SK-N-SH (cell line): ENCODE results near the gene STRADB. TPM values are rescaled to one million over a fixed set of nuclear protein-coding genes. Genes with fewer than 3 reads are reported as not detected.

Experiments used
- CTCF ChIA-PET: fragments of 300-600, 350-600 bp; formaldehyde crosslinking; extraction: SDS; loops from one replicate; lab custom pipeline; 2021; lab: Yijun Ruan, JAX
- POLR2A ChIA-PET: fragments of 350-600 bp; sonication (Branson Sonifier 250); formaldehyde crosslinking; extraction: SDS; loops from one replicate; lab custom pipeline; 2020; ENCODE audit warnings: antibody characterized with exemption, inconsistent platforms; lab: Yijun Ruan, JAX
- DNase-seq: peaks from one replicate; pipeline ENCODE4 v3.0.0; 2012
- H2AFZ ChIP-seq: fragments of 200-600 bp; sonication (generic); 2 replicates; pipeline ENCODE4 v1.8.1; 2016; ENCODE audit warnings: antibody characterized with exemption, mild to moderate bottlenecking, low read depth
- H3F3A ChIP-seq: fragments of 200-600 bp; sonication (generic); replicated peaks from 2 replicates; pipeline ENCODE3; 2016; ENCODE audit warnings: antibody characterized with exemption, mild to moderate bottlenecking; ENCODE audit not compliant: insufficient read depth
- H3K27ac ChIP-seq, 2 experiments: fragments of 200-500 bp in 1 of 2; fragments of 200-600 bp in 1 of 2; sonication (Bioruptor generic) in 1 of 2; sonication (generic), shearing (Covaris generic) in 1 of 2; 2 replicates each; pipeline versions ENCODE4 v1.5.1 to v1.6.1; 2014 to 2016; ENCODE audit warnings: low read depth in 2 of 2, inconsistent platforms in 1 of 2, low read length in 1 of 2, mild to moderate bottlenecking in 1 of 2, mixed read lengths in 1 of 2
- H3K27me3 ChIP-seq: fragments of 200-600 bp; sonication (generic), shearing (Covaris generic); 2 replicates; pipeline ENCODE4 v1.6.1; 2016; ENCODE audit warnings: mixed run types; ENCODE audit not compliant: insufficient read depth
- H3K36me3 ChIP-seq, 2 experiments: fragments of 200-500 bp in 1 of 2; fragments of 200-600 bp in 1 of 2; sonication (Bioruptor generic) in 1 of 2; sonication (generic) in 1 of 2; replicated peaks in 1 of 2; 2 replicates each; pipeline versions ENCODE3 to v1.5.1; 2014 to 2016; ENCODE audit warnings: low read length in 1 of 2, mild to moderate bottlenecking in 1 of 2; ENCODE audit not compliant: insufficient read depth in 2 of 2, control insufficient read depth in 1 of 2
- H3K4me1 ChIP-seq, 2 experiments: fragments of 200-500 bp in 1 of 2; fragments of 200-600 bp in 1 of 2; sonication (Bioruptor generic) in 1 of 2; sonication (generic), shearing (Covaris generic) in 1 of 2; 2 replicates each; pipeline versions ENCODE4 v1.5.1 to v1.6.1; 2014 to 2016; ENCODE audit warnings: low read depth in 1 of 2, low read length in 1 of 2, mixed run types in 1 of 2; ENCODE audit not compliant: insufficient read depth in 2 of 2, control insufficient read depth in 1 of 2
- H3K4me2 ChIP-seq: fragments of 200-600 bp; sonication (generic), shearing (Covaris generic); 2 replicates; pipeline ENCODE4 v1.6.1; 2017; ENCODE audit warnings: mixed run types
- H3K4me3 ChIP-seq, 2 experiments: fragments of 200-500 bp in 1 of 2; fragments of 200-600 bp in 1 of 2; sonication (Bioruptor generic) in 1 of 2; sonication (generic), shearing (Covaris generic) in 1 of 2; 2 replicates each; pipeline versions ENCODE4 v1.5.1 to v1.8.1; 2014 to 2016; ENCODE audit warnings: low read depth in 2 of 2, inconsistent platforms in 1 of 2, low read length in 1 of 2, mild to moderate bottlenecking in 1 of 2, mixed read lengths in 1 of 2, moderate library complexity in 1 of 2
- H3K79me2 ChIP-seq: fragments of 200-600 bp; sonication (generic); 2 replicates; pipeline ENCODE4 v1.8.1; 2017; ENCODE audit warnings: mild to moderate bottlenecking; ENCODE audit not compliant: insufficient read depth
- H3K9ac ChIP-seq: fragments of 200-600 bp; sonication (generic); 2 replicates; pipeline ENCODE4 v1.6.1; 2017; ENCODE audit warnings: mixed run types
- H3K9me2 ChIP-seq: fragments of 200-600 bp; sonication (generic); 2 replicates; pipeline ENCODE4 v1.6.1; 2017; ENCODE audit warnings: mixed run types
- H3K9me3 ChIP-seq: fragments of 200-600 bp; sonication (generic); 2 replicates; pipeline ENCODE4 v1.6.1; 2017; ENCODE audit warnings: mixed run types, mild to moderate bottlenecking, moderate library complexity
- H4K20me1 ChIP-seq: fragments of 200-600 bp; sonication (generic); 2 replicates; pipeline ENCODE4 v1.6.1; 2017; ENCODE audit warnings: mild to moderate bottlenecking, mixed run types; ENCODE audit not compliant: insufficient read depth
- CHD2 ChIP-seq: fragments of 150-350 bp; IDR thresholded peaks from 2 replicates; pipeline ENCODE4 v1.6.1; 2018; ENCODE audit warnings: low read length; ENCODE audit not compliant: partially characterized antibody
- EP300 ChIP-seq, 2 experiments: IDR thresholded peaks; 2 replicates each; pipeline versions ENCODE4 v1.4.0 to v1.6.1; 2012; ENCODE audit warnings: borderline replicate concordance in 1 of 2, low read depth in 1 of 2, low read length in 1 of 2
- EZH2phosphoT487 ChIP-seq: fragments of 200-600 bp; sonication (generic); IDR thresholded peaks from 2 replicates; pipeline ENCODE4 v1.6.1; 2017; ENCODE audit warnings: low read depth, mixed run types, mild to moderate bottlenecking, antibody characterized with exemption, moderate library complexity, borderline replicate concordance
- FOSL2 ChIP-seq: IDR thresholded peaks from 2 replicates; pipeline ENCODE4 v1.4.0; 2012; ENCODE audit warnings: low read depth, mild to moderate bottlenecking, moderate library complexity, borderline replicate concordance
- FOXJ3 ChIP-seq: sonication (generic); formaldehyde crosslinking; IDR thresholded peaks from 2 replicates; pipeline ENCODE4 v1.5.1; 2020; ENCODE audit warnings: mild to moderate bottlenecking, missing genetic modification reagents
- GATA2 ChIP-seq: sonication (generic); formaldehyde crosslinking; IDR thresholded peaks from 2 replicates; pipeline ENCODE4 v1.5.0; 2020; ENCODE audit warnings: mild to moderate bottlenecking, missing genetic modification reagents
- JUND ChIP-seq: IDR thresholded peaks from 2 replicates; pipeline ENCODE4 v1.4.0; 2012
- MXI1 ChIP-seq: IDR thresholded peaks from 2 replicates; pipeline ENCODE4 v1.6.1; 2012; ENCODE audit warnings: mild to moderate bottlenecking, low read depth, low read length, improper control_type of control experiment
- POLR2AphosphoS5 ChIP-seq: IDR thresholded peaks from 2 replicates; pipeline ENCODE4 v1.6.1; 2012; ENCODE audit warnings: low read depth, low read length
- RCOR1 ChIP-seq: fragments of 150-350 bp; IDR thresholded peaks from 2 replicates; pipeline ENCODE4 v1.6.1; 2017; ENCODE audit warnings: antibody characterized with exemption, low read length
- RFX5 ChIP-seq: IDR thresholded peaks from 2 replicates; pipeline ENCODE4 v1.6.1; 2012; ENCODE audit warnings: mild to moderate bottlenecking, improper control_type of control experiment, low read length
- SIN3A ChIP-seq: IDR thresholded peaks from 2 replicates; pipeline ENCODE4 v1.6.1; 2012; ENCODE audit warnings: low read depth, mild to moderate bottlenecking, low read length, moderate library complexity, borderline replicate concordance
- WGBS: methylation state at CpG from one replicate; pipeline ENCODE4 v1.1.6; 2017; ENCODE audit warnings: low lambda C conversion rate; 5-methylcytosine and 5-hydroxymethylcytosine counted together
- polyA plus RNA-seq, 3 experiments: library from polyadenylated mRNA; depleted of rRNA; stranded (reverse); fragments of >200 nt; gene quantifications; 2 replicates each; pipeline ENCODE4 v1.2.3, GENCODE V29; 2012
- TF ChIP-seq, protein P1 (sequence below): IDR thresholded peaks from 2 replicates; pipeline ENCODE4 v1.6.1; 2012; ENCODE audit warnings: mild to moderate bottlenecking, low read depth, low read length, moderate library complexity
- TF ChIP-seq, protein P2 (sequence below): IDR thresholded peaks from 2 replicates; pipeline ENCODE4 v1.4.0; 2012; ENCODE audit warnings: low read depth, borderline replicate concordance
- TF ChIP-seq, protein P3 (sequence below): fragments of 150-350 bp; IDR thresholded peaks from 2 replicates; pipeline ENCODE4 v1.6.1; 2016; ENCODE audit warnings: mild to moderate bottlenecking, low read depth, low read length

STRADB gene
- polyA plus RNA-seq, 1 of the 3 experiments (the other 2 are of a cell fraction) = 27.0 TPM

DNA sequence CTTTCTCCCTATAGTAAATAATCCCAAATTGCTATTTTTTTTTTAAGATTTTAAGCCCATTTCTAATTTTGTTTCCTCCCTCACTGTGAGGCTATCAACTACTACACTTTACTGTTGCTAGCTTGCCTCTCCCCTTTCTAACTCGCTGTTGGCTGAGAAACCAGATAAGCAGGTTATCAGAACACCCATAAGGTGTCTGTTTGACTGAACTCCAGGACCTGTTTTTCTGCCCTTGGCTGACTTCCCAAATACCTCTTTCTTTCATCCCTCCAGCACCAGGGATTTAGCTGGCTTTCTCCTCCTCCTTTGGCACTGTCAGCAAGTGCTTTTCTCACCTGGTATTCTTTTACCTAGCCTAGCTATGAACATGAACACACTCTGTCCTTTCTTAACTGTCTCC is 11.4 kb upstream of the STRADB start:
- Histone ChIP-seq H3K9me3 (no peaks in the 10 kb centered on the region), H3K4me1 (peaks cover 7 to 8% of the 10 kb centered on the region in 2 experiments; a peak in 3 of 4 replicates), H2AFZ (no peak overlapping the region), H3K27me3 (no peaks in the 10 kb centered on the region), H3K27ac (peak overlapping the region in 1 of 2 experiments; percentile 43; a peak in 1 of 4 replicates), H4K20me1 (no peaks in the 10 kb centered on the region), H3K79me2 (peaks cover 84% of the 10 kb centered on the region), H3K36me3 (no peaks in the 10 kb centered on the region), H3F3A (no peaks in the 10 kb centered on the region), H3K9me2 (no peaks in the 10 kb centered on the region), H3K4me2 (no peak overlapping the region), H3K4me3 (no peak overlapping the region), H3K9ac (no peak overlapping the region)
- 53% methylated on average over 1 of the region's 1 CpG for WGBS
- TF ChIP-seq EZH2phosphoT487 (no peak), RCOR1 (peak; percentile 76), EP300 (IDR thresholded peaks at IDR 0.05; ENCODE audit: borderline replicate concordance in 1 of 2, low read depth in 1 of 2, low read length in 1 of 2) (peak in 1 of 2 experiments; percentile 80; a peak in 2 of 4 replicates), MXI1 (0 out of 2 replicates have a peak, but pooled peaks have one; percentile 22), GATA2 (peak; percentile 68), FOXJ3 (CRISPR knock-in tag) (0 out of 2 replicates have a peak, but pooled peaks have one; percentile 18), CHD2 (peak; percentile 50)
- TF ChIP-seq, protein P1, sequence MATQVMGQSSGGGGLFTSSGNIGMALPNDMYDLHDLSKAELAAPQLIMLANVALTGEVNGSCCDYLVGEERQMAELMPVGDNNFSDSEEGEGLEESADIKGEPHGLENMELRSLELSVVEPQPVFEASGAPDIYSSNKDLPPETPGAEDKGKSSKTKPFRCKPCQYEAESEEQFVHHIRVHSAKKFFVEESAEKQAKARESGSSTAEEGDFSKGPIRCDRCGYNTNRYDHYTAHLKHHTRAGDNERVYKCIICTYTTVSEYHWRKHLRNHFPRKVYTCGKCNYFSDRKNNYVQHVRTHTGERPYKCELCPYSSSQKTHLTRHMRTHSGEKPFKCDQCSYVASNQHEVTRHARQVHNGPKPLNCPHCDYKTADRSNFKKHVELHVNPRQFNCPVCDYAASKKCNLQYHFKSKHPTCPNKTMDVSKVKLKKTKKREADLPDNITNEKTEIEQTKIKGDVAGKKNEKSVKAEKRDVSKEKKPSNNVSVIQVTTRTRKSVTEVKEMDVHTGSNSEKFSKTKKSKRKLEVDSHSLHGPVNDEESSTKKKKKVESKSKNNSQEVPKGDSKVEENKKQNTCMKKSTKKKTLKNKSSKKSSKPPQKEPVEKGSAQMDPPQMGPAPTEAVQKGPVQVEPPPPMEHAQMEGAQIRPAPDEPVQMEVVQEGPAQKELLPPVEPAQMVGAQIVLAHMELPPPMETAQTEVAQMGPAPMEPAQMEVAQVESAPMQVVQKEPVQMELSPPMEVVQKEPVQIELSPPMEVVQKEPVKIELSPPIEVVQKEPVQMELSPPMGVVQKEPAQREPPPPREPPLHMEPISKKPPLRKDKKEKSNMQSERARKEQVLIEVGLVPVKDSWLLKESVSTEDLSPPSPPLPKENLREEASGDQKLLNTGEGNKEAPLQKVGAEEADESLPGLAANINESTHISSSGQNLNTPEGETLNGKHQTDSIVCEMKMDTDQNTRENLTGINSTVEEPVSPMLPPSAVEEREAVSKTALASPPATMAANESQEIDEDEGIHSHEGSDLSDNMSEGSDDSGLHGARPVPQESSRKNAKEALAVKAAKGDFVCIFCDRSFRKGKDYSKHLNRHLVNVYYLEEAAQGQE = no peak
- DNase-seq = peak; percentile 65
- ChIA-PET CTCF (interaction anchor here (1.5 to 3.7 kb wide), 2 partner anchors 11 to 44 kb away, joined by 3 to 16 read pairs; partner anchors contain the start of genes STRADB and TRAK2), POLR2A (interaction anchor here (1.3 kb wide), 1 partner anchor 11 kb away, joined by 5 read pairs; the partner anchor contains the start of genes STRADB and TRAK2)

DNA sequence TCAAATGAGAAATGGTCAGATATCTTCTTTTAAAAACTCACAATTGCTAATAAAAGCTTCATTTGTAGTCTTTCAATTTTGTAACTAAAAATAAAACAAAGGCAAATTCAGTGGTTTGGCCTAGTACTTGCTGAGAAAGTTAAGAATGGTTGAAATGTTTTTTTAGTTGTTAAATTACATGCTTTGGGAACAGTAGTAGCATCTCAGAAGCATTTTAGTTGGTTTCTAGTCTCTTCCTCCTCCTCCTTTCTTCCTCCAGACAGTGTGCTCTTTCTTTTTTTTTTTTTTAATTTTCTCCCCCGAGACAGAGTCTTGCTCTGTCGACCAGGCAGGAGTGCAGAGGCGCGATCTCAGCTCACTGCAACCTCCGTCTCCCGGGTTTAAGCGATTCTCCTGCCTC is 10.1 kb upstream of the STRADB start:
- peaks cover 81% of the 10 kb centered on the region for H3K79me2 ChIP-seq
- ChIA-PET POLR2A (no interaction called here), CTCF (interaction anchor here (1.5 to 3.7 kb wide), 2 partner anchors 10 to 45 kb away, joined by 3 to 16 read pairs; partner anchors contain the start of genes STRADB and TRAK2)
- peaks cover 2 to 8% of the 10 kb centered on the region in 2 experiments; a peak in 3 of 4 replicates for H3K4me1 ChIP-seq
- WGBS = 97% methylated on average over 7 of the region's 7 CpGs
- no peaks in the 10 kb centered on the region for H3K27me3 ChIP-seq
- DNase-seq = no peak
- H3K27ac ChIP-seq = no peak overlapping the region
- no peaks in the 10 kb centered on the region for H3F3A ChIP-seq
- no peak overlapping the region for H3K4me3 ChIP-seq
- H3K9me2 ChIP-seq = no peaks in the 10 kb centered on the region
- H3K4me2 ChIP-seq = no peak overlapping the region
- no peaks in the 10 kb centered on the region for H3K9me3 ChIP-seq
- H2AFZ ChIP-seq = no peak overlapping the region
- H4K20me1 ChIP-seq = no peaks in the 10 kb centered on the region
- TF ChIP-seq POLR2AphosphoS5 = no peak
- TF ChIP-seq, protein P2, sequence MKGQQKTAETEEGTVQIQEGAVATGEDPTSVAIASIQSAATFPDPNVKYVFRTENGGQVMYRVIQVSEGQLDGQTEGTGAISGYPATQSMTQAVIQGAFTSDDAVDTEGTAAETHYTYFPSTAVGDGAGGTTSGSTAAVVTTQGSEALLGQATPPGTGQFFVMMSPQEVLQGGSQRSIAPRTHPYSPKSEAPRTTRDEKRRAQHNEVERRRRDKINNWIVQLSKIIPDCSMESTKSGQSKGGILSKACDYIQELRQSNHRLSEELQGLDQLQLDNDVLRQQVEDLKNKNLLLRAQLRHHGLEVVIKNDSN = no peak
- TF ChIP-seq FOSL2 = no peak
- TF ChIP-seq MXI1 = no peak
- TF ChIP-seq, protein P3, sequence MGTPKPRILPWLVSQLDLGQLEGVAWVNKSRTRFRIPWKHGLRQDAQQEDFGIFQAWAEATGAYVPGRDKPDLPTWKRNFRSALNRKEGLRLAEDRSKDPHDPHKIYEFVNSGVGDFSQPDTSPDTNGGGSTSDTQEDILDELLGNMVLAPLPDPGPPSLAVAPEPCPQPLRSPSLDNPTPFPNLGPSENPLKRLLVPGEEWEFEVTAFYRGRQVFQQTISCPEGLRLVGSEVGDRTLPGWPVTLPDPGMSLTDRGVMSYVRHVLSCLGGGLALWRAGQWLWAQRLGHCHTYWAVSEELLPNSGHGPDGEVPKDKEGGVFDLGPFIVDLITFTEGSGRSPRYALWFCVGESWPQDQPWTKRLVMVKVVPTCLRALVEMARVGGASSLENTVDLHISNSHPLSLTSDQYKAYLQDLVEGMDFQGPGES = no peak
- no peak for TF ChIP-seq JUND
- TF ChIP-seq SIN3A = no peak
- no peak for TF ChIP-seq RFX5
- no peak for TF ChIP-seq CHD2
- TF ChIP-seq FOXJ3 (CRISPR knock-in tag) = no peak
- TF ChIP-seq, all 33 proteins: peak for 0
- no peaks in the 10 kb centered on the region for H3K36me3 ChIP-seq
- no peak overlapping the region for H3K9ac ChIP-seq
